CD4-positive, alpha-beta memory T cell (primary cell): ENCODE measurements around the gene CNOT6. TPM values are rescaled to one million over a fixed set of nuclear protein-coding genes. Genes with fewer than 3 reads are reported as not detected.

Source experiments
- CTCF ChIA-PET: fragments of 350-600 bp; sonication (Branson Sonifier 250); formaldehyde crosslinking; loops from one replicate; lab custom pipeline; 2021; ENCODE audit warnings: inconsistent platforms; ENCODE audit not compliant: partially characterized antibody; lab: Charles Lee
- POLR2A ChIA-PET: fragments of 350-600 bp; sonication (Branson Sonifier 250); formaldehyde crosslinking; loops from one replicate; lab custom pipeline; 2021; ENCODE audit not compliant: partially characterized antibody; lab: Charles Lee
- DNase-seq, 5 donors: peaks; one replicate each; pipeline versions ENCODE4 v3.0.0 to v3.0.0-alpha.2; 2020 to 2022; ENCODE audit warnings: mixed read lengths in 1 of 5
- H3K27ac ChIP-seq: one replicate; pipeline ENCODE4 v1.7.0; 2013; ENCODE audit warnings: low read depth, low read length
- H3K27me3 ChIP-seq: 2 replicates; pipeline ENCODE4 v1.7.0; 2013; ENCODE audit warnings: mild to moderate bottlenecking, low read length, moderate library complexity; ENCODE audit not compliant: insufficient read depth
- H3K36me3 ChIP-seq: 2 replicates; pipeline ENCODE4 v1.7.0; 2013; ENCODE audit warnings: mild to moderate bottlenecking, low read length, moderate library complexity; ENCODE audit not compliant: insufficient read depth
- H3K4me1 ChIP-seq: 2 replicates; pipeline ENCODE4 v1.7.0; 2013; ENCODE audit warnings: mild to moderate bottlenecking, low read length, moderate library complexity; ENCODE audit not compliant: insufficient read depth
- H3K4me3 ChIP-seq, 2 donors: one replicate each; pipeline ENCODE4 v1.7.0; 2013; ENCODE audit warnings: low read length in 2 of 2, mild to moderate bottlenecking in 1 of 2
- H3K9me3 ChIP-seq, 2 donors: one replicate each; pipeline ENCODE4 v1.7.0; 2013; ENCODE audit warnings: low read length in 2 of 2, control low read depth in 1 of 2; ENCODE audit not compliant: control insufficient read depth in 1 of 2
- H3K27ac Mint-ChIP-seq, 7 donors: one replicate each; pipeline ENCODE4 v1.8.0; 2020 to 2021; ENCODE audit warnings: mixed read lengths in 7 of 7, mild to moderate bottlenecking in 6 of 7, inconsistent platforms in 3 of 7, moderate library complexity in 3 of 7
- H3K27me3 Mint-ChIP-seq, 2 donors: one replicate each; pipeline ENCODE4 v1.8.0; 2020 to 2021; ENCODE audit warnings: mixed read lengths in 2 of 2
- H3K36me3 Mint-ChIP-seq, 2 donors: one replicate each; pipeline ENCODE4 v1.8.0; 2020 to 2021; ENCODE audit warnings: mixed read lengths in 2 of 2, inconsistent platforms in 1 of 2, mild to moderate bottlenecking in 1 of 2
- H3K4me1 Mint-ChIP-seq, 4 donors: one replicate each; pipeline ENCODE4 v1.8.0; 2020 to 2021; ENCODE audit warnings: mixed read lengths in 4 of 4, mild to moderate bottlenecking in 1 of 4
- H3K4me3 Mint-ChIP-seq, 8 donors: one replicate each; pipeline ENCODE4 v1.8.0; 2020 to 2021; ENCODE audit warnings: mixed read lengths in 8 of 8, mild to moderate bottlenecking in 7 of 8, moderate library complexity in 6 of 8, inconsistent platforms in 3 of 8
- H3K9me3 Mint-ChIP-seq, 8 donors: one replicate each; pipeline ENCODE4 v1.8.0; 2020 to 2021; ENCODE audit warnings: mixed read lengths in 8 of 8, mild to moderate bottlenecking in 5 of 8, inconsistent platforms in 3 of 8, moderate library complexity in 1 of 8
- intact Hi-C: fragments of 100-400 bp; cut with micrococcal nuclease; formaldehyde crosslinking; loops from one replicate; pipeline ENCODE4 v1.15.1; 2023
- polyA plus RNA-seq, 2 donors: library from polyadenylated mRNA; unstranded; fragments of 300-500 nt; fragmentation: Illumina TruSeq; gene quantifications; one replicate each; pipeline ENCODE4 v1.2.3, GENCODE V29; 2021
- total RNA-seq, 2 experiments: library from RNA; stranded (reverse); gene quantifications; one replicate each; pipeline ENCODE4 v1.2.3, GENCODE V29; 2021

Gene CNOT6
- total and polyA plus RNA-seq, 4 experiments from 2014 or later, result 3.9 to 37.8 (median 19.6) TPM

DNA sequence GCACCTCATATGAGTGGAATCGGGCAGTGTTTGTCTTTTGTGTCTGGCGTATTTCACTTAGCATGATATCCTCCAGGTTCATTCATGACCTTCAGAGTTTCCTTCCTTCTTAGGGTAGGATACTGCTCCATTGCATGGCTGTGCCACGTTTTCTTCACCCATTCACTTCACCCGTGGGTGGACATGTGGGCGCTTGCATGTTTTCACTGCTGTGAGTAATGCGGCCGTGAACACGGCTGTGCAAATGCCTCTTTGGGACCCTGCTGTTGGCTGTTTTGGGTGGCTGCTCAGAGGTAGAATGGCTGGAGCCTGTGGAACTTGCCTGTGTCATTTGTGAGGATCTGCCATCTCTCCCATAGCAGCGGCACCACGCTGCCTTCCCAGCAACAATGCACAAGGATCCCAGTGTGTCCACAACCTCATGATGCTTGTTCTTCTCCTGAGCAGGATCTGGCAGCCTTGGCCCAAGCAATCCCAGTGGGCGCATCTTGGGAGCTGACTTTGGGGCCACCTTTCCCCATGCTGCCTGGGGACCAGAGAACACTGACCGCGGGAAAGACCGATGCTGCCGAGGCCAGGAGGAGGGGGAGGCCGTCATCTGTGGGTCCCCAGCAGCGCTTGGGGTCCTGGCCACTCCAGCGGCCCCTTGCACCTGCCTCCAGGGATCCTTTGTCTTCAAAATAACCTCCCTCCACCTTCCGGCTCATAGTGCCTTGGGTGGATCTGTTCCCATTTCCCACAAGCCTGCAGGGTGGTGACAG lies 99.4 kb downstream of the CNOT6 start:
- intact Hi-C loops, result no loop called here

DNA sequence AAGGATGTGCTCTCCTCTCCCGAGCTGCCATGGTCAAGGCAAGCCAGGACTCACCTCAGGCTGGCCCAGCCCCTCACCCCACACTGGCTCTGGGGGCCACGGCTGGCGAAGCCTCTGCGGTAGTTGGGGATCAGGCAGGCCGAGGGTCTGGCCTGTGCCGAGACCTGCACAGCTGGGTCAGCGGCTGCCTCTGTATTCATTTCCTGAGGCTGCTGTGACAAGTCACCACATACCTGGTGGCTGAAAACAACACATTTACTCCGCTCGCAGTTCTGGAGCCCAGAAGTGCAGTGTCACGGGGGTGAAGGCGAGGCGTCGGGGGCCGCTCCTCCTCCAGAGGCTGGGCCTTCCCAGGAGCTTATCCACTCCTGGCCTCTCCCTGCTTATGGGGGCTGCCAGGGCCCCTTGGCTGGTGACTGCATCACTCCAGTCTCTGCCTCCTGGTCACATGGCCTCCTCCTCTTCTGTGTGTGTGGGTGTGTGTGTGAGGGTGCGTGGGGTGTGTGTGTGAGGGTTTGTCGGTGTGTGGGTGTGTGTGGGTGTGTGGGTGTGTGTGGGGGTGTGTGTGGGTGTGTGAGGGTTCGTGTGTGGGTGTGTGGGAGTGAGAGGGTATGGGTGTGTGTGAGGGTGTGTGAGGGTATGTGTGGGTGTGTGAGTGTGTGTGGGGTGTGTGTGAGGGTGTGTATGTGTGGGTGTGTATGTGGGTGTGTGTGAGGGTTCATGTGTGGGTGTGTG lies 100.3 kb downstream of the CNOT6 start:
- no peaks in the 10 kb centered on the region for H3K36me3 ChIP-seq
- no peak overlapping the region for H3K4me3 Mint-ChIP-seq
- POLR2A ChIA-PET, result no interaction called here
- H3K4me3 ChIP-seq, result no peak overlapping the region
- H3K4me1 ChIP-seq, result no peaks in the 10 kb centered on the region
- peaks cover 6% of the 10 kb centered on the region for H3K27me3 ChIP-seq
- H3K9me3 Mint-ChIP-seq, result no peaks in the 10 kb centered on the region
- no peaks in the 10 kb centered on the region for H3K36me3 Mint-ChIP-seq
- intact Hi-C loops, result no loop called here
- no peak for DNase-seq
- H3K27ac Mint-ChIP-seq, result no peak overlapping the region
- no peak overlapping the region for H3K27ac ChIP-seq
- H3K4me1 Mint-ChIP-seq, result peaks cover 2 to 11% (median 6%) of the 10 kb centered on the region in 4 donors
- CTCF ChIA-PET, result no interaction called here
- no peaks in the 10 kb centered on the region for H3K9me3 ChIP-seq
- H3K27me3 Mint-ChIP-seq, result peaks cover 13 to 18% of the 10 kb centered on the region in 2 donors

More for the DNA sequence above, 99.4 kb downstream of the CNOT6 start:
- no peak overlapping the region for H3K27ac Mint-ChIP-seq
- no peak for DNase-seq
- H3K36me3 ChIP-seq, result no peaks in the 10 kb centered on the region
- H3K4me3 Mint-ChIP-seq, result no peak overlapping the region
- H3K9me3 Mint-ChIP-seq, result no peaks in the 10 kb centered on the region
- no peaks in the 10 kb centered on the region for H3K36me3 Mint-ChIP-seq
- CTCF ChIA-PET, result no interaction called here
- H3K4me3 ChIP-seq, result no peak overlapping the region
- H3K9me3 ChIP-seq, result no peaks in the 10 kb centered on the region
- POLR2A ChIA-PET, result no interaction called here
- no peaks in the 10 kb centered on the region for H3K4me1 ChIP-seq
- H3K27me3 ChIP-seq, result peaks cover 6% of the 10 kb centered on the region
- no peak overlapping the region for H3K27ac ChIP-seq
- H3K4me1 Mint-ChIP-seq, result peaks cover 2 to 14% (median 6%) of the 10 kb centered on the region in 4 donors
- H3K27me3 Mint-ChIP-seq, result peaks cover 20 to 24% of the 10 kb centered on the region in 2 donors

DNA sequence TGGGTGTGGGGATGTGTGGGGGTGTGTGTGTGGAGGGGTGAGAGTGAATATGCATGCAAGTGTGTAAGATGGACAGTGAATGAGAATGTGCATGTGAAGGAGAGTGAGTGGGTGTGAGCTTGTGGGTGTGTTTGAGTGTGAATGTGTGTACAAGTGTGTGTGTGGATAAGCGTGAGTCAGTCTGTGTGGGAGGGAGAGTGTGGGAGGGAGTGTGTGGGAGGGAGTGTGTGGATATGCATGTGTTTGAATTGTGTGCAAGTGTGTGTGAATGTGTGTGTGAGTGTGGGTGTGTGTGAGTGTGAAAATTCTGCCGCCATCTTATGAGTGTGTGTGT lies 100.8 kb downstream of the CNOT6 start:
- H3K36me3 Mint-ChIP-seq, result no peaks in the 10 kb centered on the region
- ChIA-PET CTCF (no interaction called here), POLR2A (no interaction called here)
- peaks cover 9 to 14% of the 10 kb centered on the region in 2 donors for H3K27me3 Mint-ChIP-seq
- no peak for DNase-seq
- H3K4me3 Mint-ChIP-seq, result no peak overlapping the region
- no peaks in the 10 kb centered on the region for H3K4me1 ChIP-seq
- no peak overlapping the region for H3K27ac Mint-ChIP-seq
- intact Hi-C loops, result no loop called here
- no peaks in the 10 kb centered on the region for H3K9me3 Mint-ChIP-seq
- H3K27ac ChIP-seq, result no peak overlapping the region
- H3K27me3 ChIP-seq, result peaks cover 6% of the 10 kb centered on the region
- H3K36me3 ChIP-seq, result no peaks in the 10 kb centered on the region
- H3K4me3 ChIP-seq, result no peak overlapping the region
- H3K4me1 Mint-ChIP-seq, result peaks cover 2 to 7% (median 4%) of the 10 kb centered on the region in 4 donors
- H3K9me3 ChIP-seq, result no peaks in the 10 kb centered on the region

DNA sequence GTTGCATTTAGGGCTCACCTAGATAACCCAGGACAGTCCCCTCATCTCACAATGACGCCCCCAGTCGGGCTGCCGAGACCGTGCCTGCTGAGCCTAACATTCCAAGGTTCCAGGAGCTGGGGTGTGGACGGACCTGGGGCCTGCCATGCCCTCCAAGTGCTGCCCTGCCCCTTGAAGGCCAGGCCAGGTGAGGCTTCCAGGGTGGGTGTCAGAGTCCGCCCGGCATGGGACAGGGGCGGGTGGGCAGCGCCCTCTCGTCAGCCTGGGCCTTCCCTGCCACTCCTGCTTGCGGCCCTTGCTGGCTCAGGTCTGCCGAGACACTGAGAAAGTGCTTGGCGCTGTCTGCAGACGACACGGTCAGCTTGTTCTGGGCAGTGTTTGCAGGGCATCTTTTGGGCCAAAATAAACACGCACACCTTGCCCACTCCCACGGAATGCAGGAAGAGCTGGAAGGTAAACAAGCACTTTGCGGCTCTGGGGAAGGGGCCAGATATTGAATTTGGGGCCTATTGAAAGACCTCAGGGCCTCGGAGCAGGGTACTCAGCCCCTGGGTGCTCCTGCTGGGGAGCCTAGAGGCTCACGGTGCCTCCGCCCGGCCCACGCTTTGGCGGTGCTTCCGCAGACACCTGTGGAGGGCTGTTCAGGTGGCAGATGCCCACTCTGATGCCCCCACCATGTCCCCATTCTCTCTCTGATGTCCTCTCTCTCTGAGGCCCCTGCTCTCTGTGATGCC lies 101.4 kb downstream of the CNOT6 start:
- Histone ChIP-seq H3K4me3 (no peak overlapping the region), H3K27ac (no peak overlapping the region), H3K4me1 (no peaks in the 10 kb centered on the region), H3K27me3 (peaks cover 6% of the 10 kb centered on the region), H3K9me3 (no peaks in the 10 kb centered on the region), H3K36me3 (no peaks in the 10 kb centered on the region)
- POLR2A ChIA-PET, result no interaction called here
- Mint-ChIP-seq H3K4me1 (peaks cover 2 to 7% (median 4%) of the 10 kb centered on the region in 4 donors), H3K4me3 (no peak overlapping the region), H3K9me3 (no peaks in the 10 kb centered on the region), H3K27me3 (peaks cover 12 to 14% of the 10 kb centered on the region in 2 donors), H3K36me3 (no peaks in the 10 kb centered on the region), H3K27ac (no peak overlapping the region)
- no peak for DNase-seq
- intact Hi-C loops, result no loop called here
- CTCF ChIA-PET, result no interaction called here

DNA sequence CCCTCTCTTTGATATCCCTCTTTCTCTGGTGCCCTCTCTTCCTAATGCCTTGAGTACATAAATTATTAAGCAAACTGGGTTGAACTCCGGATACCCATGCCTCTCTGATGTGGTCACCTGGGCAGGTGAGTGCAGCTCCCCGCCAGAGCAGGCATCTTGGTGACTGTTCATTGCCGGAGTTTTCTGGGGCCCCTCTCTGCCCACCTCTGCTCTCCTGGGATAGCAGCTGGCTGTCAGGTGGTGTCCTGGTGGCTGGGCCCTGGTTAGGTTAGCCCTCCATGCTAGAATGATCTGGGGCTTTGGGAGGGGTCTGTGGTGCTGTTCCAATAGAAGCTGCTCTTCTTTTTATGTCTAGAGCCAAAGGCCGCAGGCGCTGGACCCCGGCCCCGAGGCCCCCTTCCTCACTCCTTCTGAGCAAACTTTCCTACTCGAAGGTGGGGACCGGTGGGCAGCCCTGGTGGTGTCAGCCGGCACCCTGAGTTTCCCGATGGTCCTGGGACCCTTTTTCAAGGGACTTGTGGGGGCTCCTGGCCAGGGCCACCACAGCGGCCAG lies 102.0 kb downstream of the CNOT6 start:
- Histone ChIP-seq H3K27ac (no peak overlapping the region), H3K27me3 (peaks cover 6% of the 10 kb centered on the region), H3K9me3 (no peaks in the 10 kb centered on the region), H3K4me3 (no peak overlapping the region), H3K36me3 (no peaks in the 10 kb centered on the region), H3K4me1 (no peaks in the 10 kb centered on the region)
- Mint-ChIP-seq H3K36me3 (no peaks in the 10 kb centered on the region), H3K4me3 (no peak overlapping the region), H3K9me3 (no peaks in the 10 kb centered on the region), H3K27ac (no peak overlapping the region), H3K27me3 (peaks cover 12 to 14% of the 10 kb centered on the region in 2 donors), H3K4me1 (peaks cover 2 to 7% (median 4%) of the 10 kb centered on the region in 4 donors)
- DNase-seq, result no peak
- POLR2A ChIA-PET, result no interaction called here
- CTCF ChIA-PET, result no interaction called here
- intact Hi-C loops, result no loop called here

DNA sequence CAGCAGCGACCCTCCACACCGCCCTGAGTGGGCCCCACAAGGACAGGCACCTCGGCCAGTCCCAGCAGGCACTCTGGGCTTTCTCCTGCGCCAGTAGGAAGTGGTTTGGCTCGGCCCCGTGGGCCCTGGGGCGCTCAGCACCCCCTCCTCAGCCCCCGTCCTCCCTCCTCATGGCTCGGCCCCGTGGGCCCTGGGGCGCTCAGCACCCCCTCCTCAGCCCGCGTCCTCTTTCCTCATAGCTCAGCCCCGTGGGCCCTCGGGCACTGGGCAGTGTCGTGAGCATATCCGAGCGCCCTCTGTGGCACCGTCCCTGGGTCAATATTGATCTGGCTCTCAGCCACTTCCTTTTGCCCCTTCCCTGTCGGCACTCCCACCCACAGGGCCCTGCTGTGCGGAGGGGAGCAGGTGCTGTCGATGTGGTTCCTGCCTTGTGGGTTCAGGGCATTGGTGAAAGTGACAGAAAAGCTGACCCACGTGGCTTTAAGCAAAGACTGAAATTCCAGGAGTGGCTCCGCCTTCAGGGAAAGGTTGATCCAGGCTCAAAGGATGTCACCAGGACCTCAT lies 102.6 kb downstream of the CNOT6 start:
- Histone ChIP-seq H3K27me3 (peaks cover 6% of the 10 kb centered on the region), H3K36me3 (no peaks in the 10 kb centered on the region), H3K27ac (no peak overlapping the region), H3K9me3 (no peaks in the 10 kb centered on the region), H3K4me3 (no peak overlapping the region), H3K4me1 (no peaks in the 10 kb centered on the region)
- intact Hi-C loops, result no loop called here
- H3K9me3 Mint-ChIP-seq, result no peaks in the 10 kb centered on the region
- no peak overlapping the region for H3K27ac Mint-ChIP-seq
- H3K36me3 Mint-ChIP-seq, result no peaks in the 10 kb centered on the region
- no peak for DNase-seq
- ChIA-PET CTCF (no interaction called here), POLR2A (no interaction called here)
- H3K4me3 Mint-ChIP-seq, result no peak overlapping the region
- H3K4me1 Mint-ChIP-seq, result peaks cover 2 to 7% (median 4%) of the 10 kb centered on the region in 4 donors
- H3K27me3 Mint-ChIP-seq, result peaks cover 12 to 14% of the 10 kb centered on the region in 2 donors

DNA sequence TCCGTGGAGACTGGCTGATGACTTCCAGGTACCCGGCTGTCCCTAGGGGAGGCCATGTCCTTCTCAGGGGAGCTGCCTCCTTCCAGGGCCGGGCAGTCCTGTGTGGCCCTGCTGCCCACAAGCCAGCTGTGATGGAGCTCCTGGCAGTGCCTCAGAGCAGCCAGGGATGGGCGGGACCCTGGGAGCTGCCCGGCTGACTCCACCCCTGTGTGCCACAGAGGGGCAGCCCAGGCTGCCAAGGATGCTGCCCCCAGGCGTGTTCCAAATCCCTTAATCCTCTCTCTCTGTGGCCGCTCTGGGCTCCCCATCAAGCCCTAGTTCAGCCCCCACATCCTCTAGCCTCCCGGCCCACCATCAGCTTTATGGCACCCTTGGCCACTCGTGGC lies 104.1 kb downstream of the CNOT6 start:
- Mint-ChIP-seq H3K27me3 (peaks cover 3 to 5% of the 10 kb centered on the region in 2 donors), H3K9me3 (no peaks in the 10 kb centered on the region), H3K4me3 (no peak overlapping the region), H3K27ac (no peak overlapping the region), H3K4me1 (no peaks in the 10 kb centered on the region), H3K36me3 (no peaks in the 10 kb centered on the region)
- CTCF ChIA-PET, result interaction anchor here (1.1 kb wide), 1 partner anchor 15 kb away, joined by 3 read pairs; no protein-coding TSS in a partner anchor
- Histone ChIP-seq H3K4me3 (no peak overlapping the region), H3K36me3 (no peaks in the 10 kb centered on the region), H3K27me3 (peaks cover 3% of the 10 kb centered on the region), H3K9me3 (no peaks in the 10 kb centered on the region), H3K4me1 (no peaks in the 10 kb centered on the region), H3K27ac (no peak overlapping the region)
- no peak for DNase-seq
- POLR2A ChIA-PET, result no interaction called here
- intact Hi-C loops, result no loop called here
